NB4 (cell line): ENCODE measurements around the gene VSX2.

Experiments used
- DNase-seq: peaks from one replicate; pipeline ENCODE4 v3.0.0; 2010; ENCODE audit warnings: low read depth
- H3K4me3 ChIP-seq: one replicate; pipeline ENCODE4 v1.5.1; 2011; ENCODE audit warnings: mild to moderate bottlenecking, low read depth, low read length, moderate library complexity
- CTCF ChIP-seq: IDR thresholded peaks from one replicate; pipeline ENCODE4 v1.5.1; 2012; ENCODE audit warnings: low read depth, low read length
- MAX ChIP-seq: IDR thresholded peaks from 2 replicates; pipeline ENCODE4 v1.6.1; 2011; ENCODE audit warnings: low read depth, low read length
- MYC ChIP-seq: IDR thresholded peaks from 2 replicates; pipeline ENCODE4 v1.6.1; 2011; ENCODE audit warnings: low read depth, low read length
- POLR2A ChIP-seq: IDR thresholded peaks from 2 replicates; pipeline ENCODE4 v1.6.1; 2011; ENCODE audit warnings: mild to moderate bottlenecking; ENCODE audit not compliant: insufficient read length; ENCODE audit errors: extremely low read depth

Gene VSX2

GRCh38 chr14:74211945-74212580 is 27.2 kb upstream of the VSX2 start:
- no peak for DNase-seq
- TF ChIP-seq MAX (no peak), CTCF (no peak), POLR2A (no peak)
- no peak overlapping the region for H3K4me3 ChIP-seq

- H3K4me3 ChIP-seq: no peak overlapping the region
- TF ChIP-seq MAX (no peak), CTCF (no peak), POLR2A (no peak), MYC (no peak)
- DNase-seq: no peak
Measured at GRCh38 chr14:74213907-74214803, 25.1 kb upstream of the VSX2 start.

- DNase-seq: no peak
- H3K4me3 ChIP-seq: no peak overlapping the region
- no peak for TF ChIP-seq MAX
- no peak for TF ChIP-seq POLR2A
- no peak for TF ChIP-seq CTCF
- no peak for TF ChIP-seq MYC
Measured at GRCh38 chr14:74216671-74217070, 22.6 kb upstream of the VSX2 start.

- TF ChIP-seq MAX (no peak), CTCF (peak; percentile 89), MYC (no peak), POLR2A (no peak)
- DNase-seq: peak; percentile 76
- H3K4me3 ChIP-seq: no peak overlapping the region
Measured at GRCh38 chr14:74217672-74218448, 21.4 kb upstream of the VSX2 start.

GRCh38 chr14:74218462-74218861 is 20.8 kb upstream of the VSX2 start:
- no peak for DNase-seq
- H3K4me3 ChIP-seq: no peak overlapping the region
- TF ChIP-seq CTCF (no peak), MAX (no peak), MYC (no peak), POLR2A (no peak)
